IMR-90 (cell line): ENCODE measurements around the gene PAX2. TPM values are rescaled to one million over a fixed set of nuclear protein-coding genes. Genes with fewer than 3 reads are reported as not detected.

Experiments used
- ATAC-seq: fragments of 200-7000 bp; cut with Tn5 transposase; 2 replicates; pipeline ENCODE4 v1.9.1; 2020; ENCODE audit warnings: low read depth, mild to moderate bottlenecking, moderate library complexity
- BruUV-seq: library from RNA; stranded (reverse); fragments of 400-500 nt; replicated peaks from 2 replicates; lab custom pipeline; 2021; lab: Mats Ljungman, UMichigan
- CTCF ChIA-PET: fragments of 300-600 bp; formaldehyde crosslinking; extraction: SDS; loops from one replicate; lab custom pipeline; 2021; ENCODE audit warnings: antibody characterized with exemption; lab: Yijun Ruan, JAX
- POLR2A ChIA-PET: fragments of 300-600 bp; sonication (Branson Sonifier 250); formaldehyde crosslinking; loops from one replicate; lab custom pipeline; 2022; ENCODE audit warnings: antibody characterized with exemption; ENCODE audit not compliant: unreplicated experiment; lab: Charles Lee
- DNase-seq: peaks from one replicate; pipeline ENCODE4 v3.0.0; 2013
- H2AFZ ChIP-seq: replicated peaks from 2 replicates; pipeline ENCODE3; 2013; ENCODE audit warnings: low read length, mild to moderate bottlenecking; ENCODE audit not compliant: poor library complexity
- H2AK5ac ChIP-seq: 2 replicates; pipeline ENCODE4 v1.6.1; 2013; ENCODE audit warnings: low read depth, low read length, inconsistent platforms
- H2AK9ac ChIP-seq: replicated peaks from 2 replicates; pipeline ENCODE3; 2013; ENCODE audit warnings: mild to moderate bottlenecking, low read depth, low read length, moderate library complexity; ENCODE audit not compliant: poor library complexity
- H2BK120ac ChIP-seq: 2 replicates; pipeline ENCODE4 v1.6.1; 2013; ENCODE audit warnings: low read depth, low read length, inconsistent platforms
- H2BK15ac ChIP-seq: 3 replicates; pipeline ENCODE4 v1.6.1; 2013; ENCODE audit warnings: low read depth, low read length, inconsistent platforms
- H2BK20ac ChIP-seq: 2 replicates; pipeline ENCODE4 v1.6.1; 2013; ENCODE audit warnings: low read depth, mild to moderate bottlenecking, inconsistent platforms, low read length, moderate library complexity
- H2BK5ac ChIP-seq: 2 replicates; pipeline ENCODE4 v1.6.1; 2013; ENCODE audit warnings: mild to moderate bottlenecking, low read depth, low read length, inconsistent platforms; ENCODE audit not compliant: poor library complexity, severe bottlenecking
- H3K14ac ChIP-seq: replicated peaks from 2 replicates; pipeline ENCODE4 v1.6.1; 2013; ENCODE audit warnings: low read depth, low read length, inconsistent platforms
- H3K18ac ChIP-seq: 2 replicates; pipeline ENCODE4 v1.6.1; 2013; ENCODE audit warnings: low read depth, low read length, control low read depth
- H3K23ac ChIP-seq: 2 replicates; pipeline ENCODE4 v1.6.1; 2013; ENCODE audit warnings: low read depth, low read length, inconsistent platforms
- H3K27ac ChIP-seq: 2 replicates; pipeline ENCODE4 v1.5.1; 2013; ENCODE audit warnings: mild to moderate bottlenecking, control low read depth, low read length; ENCODE audit not compliant: insufficient read depth
- H3K27me3 ChIP-seq: 2 replicates; pipeline ENCODE4 v1.6.1; 2013; ENCODE audit warnings: low read length; ENCODE audit not compliant: control insufficient read depth, insufficient read depth
- H3K36me3 ChIP-seq: 2 replicates; pipeline ENCODE4 v1.6.1; 2013; ENCODE audit warnings: low read length, mixed read lengths; ENCODE audit not compliant: control insufficient read depth, insufficient read depth
- H3K4ac ChIP-seq: 2 replicates; pipeline ENCODE4 v1.6.1; 2013; ENCODE audit warnings: low read depth, low read length, inconsistent platforms
- H3K4me1 ChIP-seq: 2 replicates; pipeline ENCODE4 v1.6.1; 2013; ENCODE audit warnings: low read length, mixed read lengths; ENCODE audit not compliant: control insufficient read depth, insufficient read depth
- H3K4me2 ChIP-seq: 2 replicates; pipeline ENCODE4 v1.6.1; 2013; ENCODE audit warnings: low read depth, mild to moderate bottlenecking, control low read depth, low read length, moderate library complexity
- H3K4me3 ChIP-seq: 2 replicates; pipeline ENCODE4 v1.5.1; 2013; ENCODE audit warnings: low read depth, mild to moderate bottlenecking, control low read depth, low read length, moderate library complexity; ENCODE audit not compliant: insufficient read depth
- H3K56ac ChIP-seq: 2 replicates; pipeline ENCODE4 v1.6.1; 2013; ENCODE audit warnings: low read length, inconsistent platforms; ENCODE audit not compliant: insufficient read depth; ENCODE audit errors: extremely low read depth
- H3K79me1 ChIP-seq, 2 experiments: 2 replicates each; pipeline ENCODE4 v1.6.1; 2013; ENCODE audit warnings: low read length in 2 of 2, inconsistent platforms in 1 of 2, low read depth in 1 of 2
- H3K9ac ChIP-seq: 2 replicates; pipeline ENCODE4 v1.6.1; 2013; ENCODE audit warnings: low read depth, low read length, control low read depth
- H3K9me1 ChIP-seq: 2 replicates; pipeline ENCODE4 v1.6.1; 2013; ENCODE audit warnings: low read length, inconsistent platforms; ENCODE audit not compliant: insufficient read depth
- H3K9me3 ChIP-seq: 2 replicates; pipeline ENCODE4 v1.6.1; 2013; ENCODE audit warnings: low read length; ENCODE audit not compliant: control insufficient read depth, insufficient read depth
- H4K20me1 ChIP-seq: 2 replicates; pipeline ENCODE4 v1.6.1; 2013; ENCODE audit warnings: low read length, inconsistent platforms; ENCODE audit not compliant: insufficient read depth
- H4K5ac ChIP-seq: 2 replicates; pipeline ENCODE4 v1.6.1; 2013; ENCODE audit warnings: mild to moderate bottlenecking, low read depth, low read length, control low read depth
- H4K8ac ChIP-seq, 2 experiments: 2 replicates each; pipeline ENCODE4 v1.6.1; 2013; ENCODE audit warnings: low read depth in 2 of 2, low read length in 2 of 2, control low read depth in 1 of 2, inconsistent platforms in 1 of 2
- H4K91ac ChIP-seq: 2 replicates; pipeline ENCODE4 v1.6.1; 2013; ENCODE audit warnings: low read depth, low read length, inconsistent platforms; ENCODE audit not compliant: insufficient read depth
- BHLHE40 ChIP-seq: fragments of 150-350 bp; IDR thresholded peaks from 2 replicates; pipeline ENCODE4 v1.6.1; 2016; ENCODE audit warnings: mild to moderate bottlenecking, low read depth, low read length
- NFE2L2 ChIP-seq: fragments of 150-350 bp; IDR thresholded peaks from 2 replicates; pipeline ENCODE4 v1.6.1; 2016; ENCODE audit warnings: low read depth, mild to moderate bottlenecking, low read length
- RCOR1 ChIP-seq: IDR thresholded peaks from 2 replicates; pipeline ENCODE4 v1.6.1; 2012; ENCODE audit warnings: mild to moderate bottlenecking, low read length, improper control_type of control experiment; ENCODE audit not compliant: insufficient replicate concordance
- WGBS, 2 experiments: methylation state at CpG; one replicate each; pipeline versions ENCODE4 v1.1.5 to v1.1.7; 2013; ENCODE audit warnings: missing lambda C conversion rate in 2 of 2; ENCODE audit not compliant: insufficient read length in 1 of 2; ENCODE audit errors: extremely low coverage in 2 of 2; 5-methylcytosine and 5-hydroxymethylcytosine counted together
- dilution Hi-C: fragments of 300-500 bp; cut with HindIII; formaldehyde crosslinking; loops from one replicate; pipeline ENCODE4 v1.14.3; 2018; ENCODE audit warnings: low sequenced_read_pairs; ENCODE audit not compliant: unreplicated experiment
- in situ Hi-C: fragments of 300-500 bp; cut with MboI; formaldehyde crosslinking; loops from 3 replicates; pipeline ENCODE4 v1.14.3; 2019; ENCODE audit warnings: low sequenced_read_pairs, inconsistent platforms, mixed read lengths
- intact Hi-C: fragments of 100-400 bp; cut with micrococcal nuclease; formaldehyde crosslinking; loops from 2 replicates; pipeline ENCODE4 v1.10.0; 2022
- polyA plus RNA-seq, 3 experiments: library from polyadenylated mRNA; depleted of rRNA; stranded (reverse); fragments of >200 nt; gene quantifications; 2 replicates each; pipeline ENCODE4 v1.2.3, GENCODE V29; 2012; ENCODE audit warnings: low replicate concordance in 1 of 3
- total RNA-seq: library from RNA; depleted of rRNA; stranded (reverse); fragments of >200 nt; gene quantifications from 2 replicates; pipeline ENCODE4 v1.2.3, GENCODE V29; 2012
- TF ChIP-seq, protein P1 (sequence below): conservative IDR thresholded peaks from 2 replicates; pipeline ENCODE4 v1.5.1; 2012; ENCODE audit warnings: mild to moderate bottlenecking, low read depth, low read length, improper control_type of control experiment

PAX2 gene
- total and polyA plus RNA-seq, 2 of the 4 experiments (the other 2 are of a cell fraction) = not detected

DNA sequence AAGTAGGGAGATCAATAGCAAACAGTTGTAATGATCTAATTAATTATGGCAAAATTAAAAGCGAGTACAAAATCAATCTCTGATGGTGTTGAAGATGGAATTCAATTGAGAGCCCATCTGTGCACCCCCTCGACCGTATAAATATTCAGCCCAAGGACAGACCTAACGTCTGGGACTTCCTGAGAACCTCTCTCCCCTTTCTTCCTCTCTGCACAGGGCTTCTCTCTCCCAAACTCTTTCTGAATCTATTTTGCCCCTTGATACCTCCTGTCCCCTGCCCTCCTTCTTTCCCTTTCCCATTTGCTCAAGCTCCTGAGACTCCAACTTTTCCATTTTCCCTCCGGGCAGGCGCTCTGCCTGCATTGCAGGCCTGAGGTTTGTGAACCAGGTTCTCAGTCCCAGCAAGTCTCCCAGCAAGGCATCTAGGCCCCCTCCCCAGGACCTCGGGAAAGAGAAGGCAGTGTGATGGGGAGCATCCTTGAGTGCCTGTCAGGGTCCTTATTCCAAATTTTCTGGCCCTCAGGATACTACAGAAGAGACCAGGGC is 8.5 kb upstream of the PAX2 start:
- Histone ChIP-seq H2BK5ac (no peak overlapping the region), H2AFZ (no peak overlapping the region), H3K9me1 (no peaks in the 10 kb centered on the region), H4K20me1 (no peaks in the 10 kb centered on the region), H2AK9ac (no peak overlapping the region), H3K36me3 (no peaks in the 10 kb centered on the region), H4K5ac (no peak overlapping the region), H3K4me1 (no peaks in the 10 kb centered on the region), H3K23ac (no peak overlapping the region), H2AK5ac (no peak overlapping the region), H3K79me1 (no peaks in the 10 kb centered on the region), H2BK20ac (no peak overlapping the region), H2BK120ac (no peak overlapping the region), H2BK15ac (no peak overlapping the region), H3K9me3 (peaks cover 4% of the 10 kb centered on the region; the same call in 1 of the 2 replicates), H3K18ac (no peak overlapping the region), H3K4ac (no peak overlapping the region), H3K4me2 (no peak overlapping the region), H3K27me3 (peaks cover 97% of the 10 kb centered on the region), H3K14ac (no peak overlapping the region), H4K91ac (no peak overlapping the region), H3K4me3 (no peak overlapping the region), H3K27ac (no peak overlapping the region), H3K9ac (no peak overlapping the region), H3K56ac (no peak overlapping the region), H4K8ac (no peak overlapping the region)
- TF ChIP-seq NFE2L2 = no peak
- TF ChIP-seq BHLHE40 = no peak
- TF ChIP-seq, protein P1, sequence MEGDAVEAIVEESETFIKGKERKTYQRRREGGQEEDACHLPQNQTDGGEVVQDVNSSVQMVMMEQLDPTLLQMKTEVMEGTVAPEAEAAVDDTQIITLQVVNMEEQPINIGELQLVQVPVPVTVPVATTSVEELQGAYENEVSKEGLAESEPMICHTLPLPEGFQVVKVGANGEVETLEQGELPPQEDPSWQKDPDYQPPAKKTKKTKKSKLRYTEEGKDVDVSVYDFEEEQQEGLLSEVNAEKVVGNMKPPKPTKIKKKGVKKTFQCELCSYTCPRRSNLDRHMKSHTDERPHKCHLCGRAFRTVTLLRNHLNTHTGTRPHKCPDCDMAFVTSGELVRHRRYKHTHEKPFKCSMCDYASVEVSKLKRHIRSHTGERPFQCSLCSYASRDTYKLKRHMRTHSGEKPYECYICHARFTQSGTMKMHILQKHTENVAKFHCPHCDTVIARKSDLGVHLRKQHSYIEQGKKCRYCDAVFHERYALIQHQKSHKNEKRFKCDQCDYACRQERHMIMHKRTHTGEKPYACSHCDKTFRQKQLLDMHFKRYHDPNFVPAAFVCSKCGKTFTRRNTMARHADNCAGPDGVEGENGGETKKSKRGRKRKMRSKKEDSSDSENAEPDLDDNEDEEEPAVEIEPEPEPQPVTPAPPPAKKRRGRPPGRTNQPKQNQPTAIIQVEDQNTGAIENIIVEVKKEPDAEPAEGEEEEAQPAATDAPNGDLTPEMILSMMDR = no peak
- TF ChIP-seq RCOR1 = no peak
- dilution Hi-C loops (no loop called here), in situ Hi-C loops (no loop called here), intact Hi-C loops (no loop called here)
- POLR2A ChIA-PET = no interaction called here
- CTCF ChIA-PET = no interaction called here
- 67% methylated on average over 1 of the region's 7 CpGs; no CpG with 5 or more reads in 1 of the 2 experiments for WGBS, 2 experiments
- ATAC-seq = no peak
- no TSS peak for BruUV-seq
- DNase-seq = no peak
